BLaER1 treated with 17β-estradiol and CSF1 and Interleukin-3, amounts not matched to agents 10 nM and 100 nM (cell line): Measurements from ENCODE around the gene NDUFB3.
"Not testable (repeated sequence)": the region's sequence is repeated elsewhere in the genome, so short reads cannot be mapped to it uniquely, and the experiment has no call there.

Source experiments
- H3K27ac ChIP-seq, 11 experiments: shearing (Covaris generic); formaldehyde crosslinking; 2 replicates each; pipeline ENCODE4 v1.8.1; 2022
- H3K27me3 ChIP-seq, 11 experiments: shearing (Covaris generic); formaldehyde crosslinking; 2 replicates each; pipeline ENCODE4 v1.8.1; 2022
- H3K36me3 ChIP-seq, 11 experiments: shearing (Covaris generic); formaldehyde crosslinking; 2 replicates each; pipeline ENCODE4 v1.8.1; 2022
- H3K4me1 ChIP-seq, 10 experiments: shearing (Covaris generic); formaldehyde crosslinking; 2 replicates each; pipeline ENCODE4 v1.8.1; 2022
- H3K4me2 ChIP-seq, 11 experiments: shearing (Covaris generic); formaldehyde crosslinking; 2 replicates each; pipeline ENCODE4 v1.8.1; 2022
- H3K4me3 ChIP-seq, 10 experiments: shearing (Covaris generic); formaldehyde crosslinking; 2 replicates each; pipeline ENCODE4 v1.8.1; 2022
- H3K9ac ChIP-seq, 11 experiments: shearing (Covaris generic); formaldehyde crosslinking; 2 replicates each; pipeline ENCODE4 v1.8.1; 2022
- H3K9me3 ChIP-seq, 11 experiments: shearing (Covaris generic); formaldehyde crosslinking; replicated peaks in 1 of 11; 2 replicates each; pipeline ENCODE4 v1.8.1; 2022
- H4K20me1 ChIP-seq, 11 experiments: shearing (Covaris generic); formaldehyde crosslinking; 2 replicates each; pipeline ENCODE4 v1.8.1; 2022
- Cebpa-rat ChIP-seq, 11 experiments: shearing (Covaris generic); IDR thresholded peaks; 2 replicates each; pipeline ENCODE4 v1.8.1; 2022

Gene NDUFB3

DNA sequence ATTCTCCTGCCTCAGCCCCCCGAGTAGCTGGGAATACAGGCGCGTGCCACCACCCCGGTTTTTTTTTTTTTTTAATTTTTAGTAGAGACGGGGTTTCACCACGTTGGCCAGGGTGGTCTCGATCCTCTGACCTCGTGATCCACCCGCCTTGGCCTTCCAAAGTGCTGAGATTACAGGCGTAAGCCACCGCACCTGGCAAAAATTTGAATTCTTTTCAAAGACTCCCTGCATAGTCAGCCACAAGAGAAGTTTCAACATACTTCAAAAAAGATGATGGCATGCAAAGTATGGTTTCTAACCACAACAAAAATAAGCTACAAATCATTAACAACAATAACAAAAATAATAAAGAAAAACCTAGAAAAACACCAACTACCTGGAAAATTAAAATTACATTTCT is 22.3 kb upstream of the NDUFB3 start:
- H3K4me2 ChIP-seq, result no peak overlapping the region
- no peak overlapping the region for H3K9ac ChIP-seq
- H3K4me3 ChIP-seq, result no peak overlapping the region
- H4K20me1 ChIP-seq, result peaks cover 6 to 26% (median 15%) of the 10 kb centered on the region in 11 experiments; a peak in 14 of 22 replicates
- H3K27me3 ChIP-seq, result no peaks in the 10 kb centered on the region
- H3K4me1 ChIP-seq, result peaks cover 0 to 8% (median 0%) of the 10 kb centered on the region in 10 experiments; a peak in 5 of 20 replicates
- H3K27ac ChIP-seq, result no peak overlapping the region
- no peak for TF ChIP-seq Cebpa-rat (IDR thresholded peaks at IDR 0.05)
- peaks cover 20 to 35% (median 26%) of the 10 kb centered on the region in 11 experiments; a peak in 20 of 22 replicates for H3K9me3 ChIP-seq
- peaks cover 29 to 55% (median 41%) of the 10 kb centered on the region in 11 experiments for H3K36me3 ChIP-seq

DNA sequence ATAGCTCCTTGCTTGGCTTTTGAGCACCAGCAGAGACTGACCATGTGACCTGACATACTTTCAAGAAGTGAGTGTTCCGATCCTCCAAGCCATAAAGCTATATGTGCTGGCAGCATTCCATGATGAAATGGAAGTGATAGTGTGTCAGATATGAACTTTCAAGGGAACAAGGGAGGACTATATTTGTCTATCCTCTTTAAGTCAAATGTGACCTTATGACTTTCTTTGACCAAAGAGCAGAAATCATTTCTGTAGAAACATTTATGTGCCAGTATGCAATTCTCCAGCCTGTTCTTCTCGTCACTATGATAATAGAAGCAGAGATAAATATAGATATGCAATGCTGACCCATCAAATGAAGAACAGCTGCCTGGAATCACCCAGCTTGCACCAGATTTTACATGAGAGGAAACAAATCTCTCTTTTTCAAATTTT is 14.7 kb upstream of the NDUFB3 start:
- H3K9ac ChIP-seq, result peak overlapping the region in 1 of 11 experiments; percentile 5; a peak in 1 of 22 replicates

DNA sequence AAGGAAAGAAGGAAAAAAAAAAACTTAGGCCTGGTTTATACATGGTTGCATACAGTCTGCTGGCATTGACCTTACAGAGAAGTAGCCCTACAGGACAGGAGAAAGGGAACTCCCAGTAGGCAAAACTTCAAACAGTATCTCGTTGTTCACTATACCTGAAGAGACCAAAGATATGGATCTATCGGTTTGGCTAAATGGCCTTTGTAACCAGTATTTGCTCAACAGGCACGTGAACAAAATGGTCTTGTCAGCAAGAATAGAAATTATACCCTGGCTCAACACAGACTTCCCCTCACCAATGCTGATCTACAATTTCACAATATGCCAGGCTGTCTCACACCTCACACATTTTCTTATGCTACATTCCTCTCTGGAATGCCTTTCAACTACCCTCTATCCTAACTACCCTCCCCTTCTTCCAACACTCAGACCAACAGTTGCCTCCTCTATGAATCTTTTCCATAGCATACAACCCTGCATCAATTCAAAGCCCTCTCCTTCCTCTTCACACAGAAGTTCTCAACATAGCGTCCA is 14.0 kb upstream of the NDUFB3 start:
- peak overlapping the region in 1 of 11 experiments; percentile 19; a peak in 1 of 22 replicates for H3K27ac ChIP-seq
- peak overlapping the region in 2 of 11 experiments; percentile 46 to 67; a peak in 4 of 22 replicates for H3K4me2 ChIP-seq
- H3K4me3 ChIP-seq, result no peak overlapping the region
- H3K9me3 ChIP-seq, result no peaks in the 10 kb centered on the region
- H3K9ac ChIP-seq, result peak overlapping the region in 1 of 11 experiments; percentile 5; a peak in 1 of 22 replicates
- peaks cover 8 to 88% (median 46%) of the 10 kb centered on the region in 11 experiments; a peak in 17 of 22 replicates for H4K20me1 ChIP-seq
- H3K36me3 ChIP-seq, result peaks cover 21 to 62% (median 38%) of the 10 kb centered on the region in 11 experiments; a peak in 20 of 22 replicates
- TF ChIP-seq Cebpa-rat (IDR thresholded peaks at IDR 0.05), result no peak
- no peaks in the 10 kb centered on the region for H3K27me3 ChIP-seq
- peaks cover 0 to 26% (median under 1%) of the 10 kb centered on the region in 10 experiments; a peak in 7 of 20 replicates for H3K4me1 ChIP-seq

More for the DNA sequence above, 14.7 kb upstream of the NDUFB3 start:
- Histone ChIP-seq H3K9me3 (no peaks in the 10 kb centered on the region), H3K4me1 (peaks cover 0 to 32% (median 4%) of the 10 kb centered on the region in 10 experiments; a peak in 8 of 20 replicates), H3K27me3 (no peaks in the 10 kb centered on the region), H4K20me1 (peaks cover 15 to 90% (median 53%) of the 10 kb centered on the region in 11 experiments; a peak in 18 of 22 replicates), H3K4me3 (no peak overlapping the region), H3K27ac (peak overlapping the region in 1 of 11 experiments; percentile 19; a peak in 1 of 22 replicates), H3K36me3 (peaks cover 21 to 68% (median 38%) of the 10 kb centered on the region in 11 experiments; a peak in 20 of 22 replicates), H3K4me2 (peak overlapping the region in 2 of 11 experiments; percentile 46 to 67; a peak in 4 of 22 replicates)
- no peak for TF ChIP-seq Cebpa-rat (IDR thresholded peaks at IDR 0.05)

DNA sequence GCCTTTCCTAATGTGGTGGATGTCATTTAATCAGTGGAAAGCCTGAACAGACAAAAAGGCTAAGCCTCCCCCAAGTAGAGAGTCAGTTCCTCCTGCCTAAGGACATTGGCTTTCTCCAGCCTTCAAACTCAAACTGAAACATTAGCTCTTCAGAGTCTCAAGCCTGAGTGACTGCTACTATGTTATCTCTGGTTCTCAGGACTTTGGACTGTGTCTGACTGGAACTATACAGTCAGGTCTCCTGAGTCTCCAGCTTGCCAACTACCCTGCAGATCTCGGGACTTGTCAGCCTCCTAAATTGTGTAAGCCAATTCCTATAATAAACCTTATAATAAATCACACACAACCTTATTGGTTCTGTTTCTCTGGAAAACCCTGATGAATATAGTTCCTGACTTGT is 12.9 kb upstream of the NDUFB3 start:
- Histone ChIP-seq H3K9ac (no peak overlapping the region; a peak in 1 of 22 replicates), H4K20me1 (peaks cover 7 to 80% (median 37%) of the 10 kb centered on the region in 11 experiments; a peak in 17 of 22 replicates), H3K27ac (no peak overlapping the region), H3K4me1 (peaks cover 0 to 26% (median 0%) of the 10 kb centered on the region in 10 experiments; a peak in 6 of 20 replicates), H3K9me3 (no peaks in the 10 kb centered on the region), H3K4me3 (no peak overlapping the region), H3K4me2 (no peak overlapping the region), H3K36me3 (peaks cover 20 to 51% (median 28%) of the 10 kb centered on the region in 11 experiments; a peak in 20 of 22 replicates), H3K27me3 (no peaks in the 10 kb centered on the region)
- no peak for TF ChIP-seq Cebpa-rat (IDR thresholded peaks at IDR 0.05)

GRCh38 chr2:201059961-201060755 is 11.6 kb upstream of the NDUFB3 start:
- no peak for TF ChIP-seq Cebpa-rat (IDR thresholded peaks at IDR 0.05)
- H3K4me3 ChIP-seq, result no peak overlapping the region
- peaks cover 7 to 78% (median 37%) of the 10 kb centered on the region in 11 experiments; a peak in 17 of 22 replicates for H4K20me1 ChIP-seq
- H3K36me3 ChIP-seq, result peaks cover 19 to 41% (median 25%) of the 10 kb centered on the region in 11 experiments; a peak in 19 of 22 replicates
- no peak overlapping the region for H3K4me2 ChIP-seq
- H3K9me3 ChIP-seq, result no peaks in the 10 kb centered on the region
- no peak overlapping the region for H3K9ac ChIP-seq
- no peaks in the 10 kb centered on the region for H3K27me3 ChIP-seq
- peaks cover 0 to 26% (median 0%) of the 10 kb centered on the region in 10 experiments; a peak in 6 of 20 replicates for H3K4me1 ChIP-seq
- H3K27ac ChIP-seq, result no peak overlapping the region

DNA sequence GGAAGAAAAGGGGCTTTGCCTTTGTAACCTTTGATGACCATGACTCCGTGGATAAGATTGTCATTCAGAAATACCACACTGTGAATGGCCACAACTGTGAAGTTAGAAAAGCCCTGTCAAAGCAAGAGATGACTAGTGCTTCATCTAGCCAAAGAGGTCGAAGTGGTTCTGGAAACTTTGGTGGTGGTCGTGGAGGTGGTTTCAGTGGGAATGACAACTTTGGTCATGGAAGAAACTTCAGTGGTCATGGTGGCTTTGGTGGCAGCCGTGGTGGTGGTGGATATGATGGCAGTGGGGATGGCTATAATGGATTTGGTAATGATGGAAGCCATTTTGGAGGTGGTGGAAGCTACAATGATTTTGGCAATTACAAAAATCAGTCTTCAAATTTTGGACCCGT is 8.3 kb upstream of the NDUFB3 start:
- peaks cover 8 to 78% (median 50%) of the 10 kb centered on the region in 11 experiments; a peak in 19 of 22 replicates for H4K20me1 ChIP-seq
- not testable (repeated sequence) for H3K9me3 ChIP-seq, H3K4me3 ChIP-seq, H3K9ac ChIP-seq, H3K4me2 ChIP-seq, H3K27ac ChIP-seq, H3K27me3 ChIP-seq
- H3K36me3 ChIP-seq, result peaks cover 9 to 37% (median 24%) of the 10 kb centered on the region in 11 experiments; a peak in 19 of 22 replicates
- peaks cover 7 to 13% (median 8%) of the 10 kb centered on the region in 10 experiments; a peak in 17 of 20 replicates for H3K4me1 ChIP-seq

DNA sequence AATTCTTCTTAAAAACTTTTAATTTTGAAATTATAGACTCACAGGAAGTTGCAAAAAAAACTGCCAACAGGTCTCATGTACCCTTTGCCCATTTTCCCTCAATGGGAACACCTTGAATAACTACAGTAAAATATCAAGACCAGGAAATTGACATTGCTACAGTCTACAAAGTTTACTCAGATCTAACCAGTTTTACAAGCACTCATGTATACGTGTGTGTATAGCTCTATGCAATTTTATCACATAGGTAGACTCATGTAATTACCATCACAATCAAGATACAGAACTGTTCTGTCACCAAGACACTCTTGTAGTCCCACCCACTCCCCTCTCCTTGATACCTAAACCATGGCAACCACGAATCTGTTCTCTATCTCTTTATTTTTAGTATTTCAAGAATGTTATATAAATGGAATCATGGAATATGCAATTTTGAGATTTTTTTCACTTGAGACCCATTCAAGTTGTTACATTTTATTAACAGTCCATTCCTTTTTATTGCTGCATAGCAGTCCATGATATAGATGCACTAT is 6.9 kb upstream of the NDUFB3 start:
- H3K27me3 ChIP-seq, result no peaks in the 10 kb centered on the region
- H3K4me3 ChIP-seq, result no peak overlapping the region
- H3K36me3 ChIP-seq, result peaks cover 8 to 24% (median 14%) of the 10 kb centered on the region in 11 experiments; a peak in 16 of 22 replicates
- H3K4me2 ChIP-seq, result no peak overlapping the region
- no peaks in the 10 kb centered on the region for H3K9me3 ChIP-seq
- no peak for TF ChIP-seq Cebpa-rat (IDR thresholded peaks at IDR 0.05)
- H3K4me1 ChIP-seq, result peaks cover 13 to 24% (median 19%) of the 10 kb centered on the region in 10 experiments; a peak in 19 of 20 replicates
- H3K27ac ChIP-seq, result no peak overlapping the region
- H3K9ac ChIP-seq, result no peak overlapping the region
- peaks cover 5 to 71% (median 41%) of the 10 kb centered on the region in 11 experiments; a peak in 16 of 22 replicates for H4K20me1 ChIP-seq

- Histone ChIP-seq H3K27me3 (no peaks in the 10 kb centered on the region), H3K4me1 (peaks cover 31 to 46% (median 41%) of the 10 kb centered on the region in 10 experiments), H3K36me3 (peaks cover 0 to 3% (median 0%) of the 10 kb centered on the region in 11 experiments; a peak in 2 of 22 replicates), H3K4me2 (peak overlapping the region; percentile 75 to 99 (median 91)), H3K27ac (peak overlapping the region; percentile 85 to 97 (median 94)), H3K9ac (peak overlapping the region; percentile 85 to 97 (median 94)), H4K20me1 (peaks cover 5 to 46% (median 25%) of the 10 kb centered on the region in 11 experiments; a peak in 16 of 22 replicates), H3K4me3 (peak overlapping the region; percentile 70 to 96 (median 90)), H3K9me3 (no peaks in the 10 kb centered on the region; a peak in 1 of 22 replicates)
- no peak for TF ChIP-seq Cebpa-rat (IDR thresholded peaks at IDR 0.05)
Measured at GRCh38 chr2:201070948-201071478, 788 bp upstream of the NDUFB3 start.
